Smooth muscle cell (in vitro differentiated cells): ENCODE data around the gene POLK. TPM values are rescaled to one million over a fixed set of nuclear protein-coding genes. Genes with fewer than 3 reads are reported as not detected.
"Not testable (repeated sequence)": the region's sequence is repeated elsewhere in the genome, so short reads cannot be mapped to it uniquely, and the experiment has no call there.

ENCODE experiments used
- DNase-seq: peaks from one replicate; lab custom pipeline; 2025; ENCODE audit not compliant: unreplicated experiment; lab: John Stamatoyannopoulos, UW
- H2AFZ ChIP-seq: fragments of 200-600 bp; sonication (generic); 2 replicates; pipeline ENCODE4 v1.6.0; 2016; ENCODE audit warnings: antibody characterized with exemption, low read depth, mild to moderate bottlenecking
- H3F3A ChIP-seq: fragments of 200-600 bp; sonication (generic); 2 replicates; pipeline ENCODE4 v1.6.0; 2017; ENCODE audit warnings: antibody characterized with exemption, low read depth
- H3K27ac ChIP-seq: fragments of 200-600 bp; sonication (generic); 2 replicates; pipeline ENCODE4 v1.5.1; 2016; ENCODE audit warnings: low read depth, mild to moderate bottlenecking
- H3K27me3 ChIP-seq: fragments of 200-600 bp; sonication (generic); 2 replicates; pipeline ENCODE4 v1.6.1; 2016; ENCODE audit warnings: low read depth, mild to moderate bottlenecking
- H3K36me3 ChIP-seq: fragments of 200-600 bp; sonication (generic); 2 replicates; pipeline ENCODE4 v1.5.1; 2016; ENCODE audit warnings: low read depth
- H3K4me1 ChIP-seq: fragments of 200-600 bp; sonication (generic); 2 replicates; pipeline ENCODE4 v1.5.1; 2016; ENCODE audit warnings: low read depth
- H3K4me2 ChIP-seq: fragments of 200-600 bp; sonication (generic); 2 replicates; pipeline ENCODE4 v1.6.0; 2016; ENCODE audit warnings: mild to moderate bottlenecking
- H3K4me3 ChIP-seq: fragments of 200-600 bp; sonication (generic); 2 replicates; pipeline ENCODE4 v1.5.1; 2016; ENCODE audit warnings: mild to moderate bottlenecking
- H3K79me2 ChIP-seq: fragments of 200-600 bp; sonication (generic); 2 replicates; pipeline ENCODE4 v1.6.0; 2016; ENCODE audit warnings: low read depth, mild to moderate bottlenecking
- H3K9ac ChIP-seq: fragments of 200-600 bp; sonication (generic); 2 replicates; pipeline ENCODE4 v1.6.0; 2016; ENCODE audit warnings: low read depth
- H3K9me3 ChIP-seq: fragments of 200-600 bp; sonication (generic); replicated peaks from 2 replicates; pipeline ENCODE4 v1.5.1; 2016; ENCODE audit warnings: low read depth
- H4K20me1 ChIP-seq: fragments of 200-600 bp; sonication (generic); 2 replicates; pipeline ENCODE4 v1.6.0; 2016; ENCODE audit warnings: low read depth
- WGBS: methylation state at CpG from one replicate; pipeline ENCODE4 v1.1.7; 2016; ENCODE audit warnings: low lambda C conversion rate; 5-methylcytosine and 5-hydroxymethylcytosine counted together
- polyA plus RNA-seq: library from polyadenylated mRNA; unstranded; fragments of >200 nt; fragmentation: Nextera tagmentation; extraction: Ambion mirVana; gene quantifications from 2 replicates; pipeline ENCODE4 v1.2.1, GENCODE V29; 2016
- total RNA-seq: library from RNA; depleted of rRNA; stranded (reverse); fragments of >200 nt; gene quantifications from 2 replicates; pipeline ENCODE4 v1.2.3, GENCODE V29; 2014
- TF ChIP-seq, protein P1 (sequence below): fragments of 200-600 bp; sonication (generic); IDR thresholded peaks from 2 replicates; pipeline ENCODE4 v1.5.1; 2017; ENCODE audit warnings: borderline replicate concordance, mild to moderate bottlenecking, antibody characterized with exemption; ENCODE audit not compliant: insufficient read depth, poor library complexity, severe bottlenecking

Gene POLK
- total and polyA plus RNA-seq, 2 experiments from 2014 or later, result 12.8 to 36.5 TPM

DNA sequence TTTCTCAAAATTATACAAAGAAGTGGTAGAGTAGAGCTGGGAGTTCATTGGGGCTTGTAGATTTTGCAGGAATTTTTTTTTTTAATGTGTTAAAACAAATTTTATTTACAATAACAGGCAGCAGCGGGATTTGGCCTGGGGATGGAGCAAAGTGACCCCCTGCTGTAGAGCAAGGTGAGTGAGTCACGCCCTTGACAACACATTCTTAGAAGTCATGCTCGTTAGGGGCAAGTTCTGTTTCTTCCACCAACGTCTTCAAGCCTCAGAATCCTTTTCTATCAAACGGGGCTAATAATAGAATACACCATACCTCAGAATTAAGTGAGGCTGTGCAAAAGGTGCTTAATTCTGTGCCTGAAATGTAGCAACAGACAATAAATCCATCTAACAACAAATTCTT lies 98.5 kb downstream of the POLK start:
- Histone ChIP-seq H3K9me3 (no peaks in the 10 kb centered on the region), H3K36me3 (no peaks in the 10 kb centered on the region), H2AFZ (no peak overlapping the region), H3K9ac (no peak overlapping the region), H3K27ac (no peak overlapping the region), H3K4me2 (peak overlapping the region; percentile 94), H3K79me2 (no peaks in the 10 kb centered on the region), H3F3A (no peaks in the 10 kb centered on the region), H3K4me1 (no peaks in the 10 kb centered on the region), H3K4me3 (no peak overlapping the region), H4K20me1 (no peaks in the 10 kb centered on the region), H3K27me3 (no peaks in the 10 kb centered on the region)
- no peak for DNase-seq
- TF ChIP-seq, protein P1, sequence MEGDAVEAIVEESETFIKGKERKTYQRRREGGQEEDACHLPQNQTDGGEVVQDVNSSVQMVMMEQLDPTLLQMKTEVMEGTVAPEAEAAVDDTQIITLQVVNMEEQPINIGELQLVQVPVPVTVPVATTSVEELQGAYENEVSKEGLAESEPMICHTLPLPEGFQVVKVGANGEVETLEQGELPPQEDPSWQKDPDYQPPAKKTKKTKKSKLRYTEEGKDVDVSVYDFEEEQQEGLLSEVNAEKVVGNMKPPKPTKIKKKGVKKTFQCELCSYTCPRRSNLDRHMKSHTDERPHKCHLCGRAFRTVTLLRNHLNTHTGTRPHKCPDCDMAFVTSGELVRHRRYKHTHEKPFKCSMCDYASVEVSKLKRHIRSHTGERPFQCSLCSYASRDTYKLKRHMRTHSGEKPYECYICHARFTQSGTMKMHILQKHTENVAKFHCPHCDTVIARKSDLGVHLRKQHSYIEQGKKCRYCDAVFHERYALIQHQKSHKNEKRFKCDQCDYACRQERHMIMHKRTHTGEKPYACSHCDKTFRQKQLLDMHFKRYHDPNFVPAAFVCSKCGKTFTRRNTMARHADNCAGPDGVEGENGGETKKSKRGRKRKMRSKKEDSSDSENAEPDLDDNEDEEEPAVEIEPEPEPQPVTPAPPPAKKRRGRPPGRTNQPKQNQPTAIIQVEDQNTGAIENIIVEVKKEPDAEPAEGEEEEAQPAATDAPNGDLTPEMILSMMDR, result no peak
- 20% methylated on average over 5 of the region's 5 CpGs for WGBS

DNA sequence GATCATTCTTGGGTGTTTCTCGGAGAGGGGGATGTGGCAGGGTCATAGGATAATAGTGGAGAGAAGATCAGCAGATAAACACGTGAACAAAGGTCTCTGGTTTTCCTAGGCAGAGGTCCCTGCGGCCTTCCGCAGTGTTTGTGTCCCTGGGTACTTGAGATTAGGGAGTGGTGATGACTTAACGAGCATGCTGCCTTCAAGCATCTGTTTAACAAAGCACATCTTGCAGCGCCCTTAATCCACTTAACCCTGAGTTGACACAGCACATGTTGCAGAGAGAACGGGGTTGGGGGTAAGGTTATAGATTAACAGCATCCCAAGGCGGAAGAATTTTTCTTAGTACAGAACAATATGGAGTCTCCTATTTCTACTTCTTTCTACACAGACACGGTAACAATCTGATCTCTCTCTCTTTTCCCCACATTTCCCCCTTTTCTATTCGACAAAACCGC lies 99.2 kb downstream of the POLK start:
- H3K4me3 ChIP-seq, result peak overlapping the region; percentile 59
- H3K36me3 ChIP-seq, H3F3A ChIP-seq, H3K79me2 ChIP-seq, H3K4me1 ChIP-seq, H4K20me1 ChIP-seq, H3K27ac ChIP-seq, DNase-seq, H3K27me3 ChIP-seq, H3K9me3 ChIP-seq: not testable (repeated sequence)
- 3% methylated on average over 11 of the region's 11 CpGs for WGBS
- H3K4me2 ChIP-seq, result peak overlapping the region; percentile 94
- H2AFZ ChIP-seq, result peak overlapping the region; percentile 44
- H3K9ac ChIP-seq, result peak overlapping the region; percentile 44

DNA sequence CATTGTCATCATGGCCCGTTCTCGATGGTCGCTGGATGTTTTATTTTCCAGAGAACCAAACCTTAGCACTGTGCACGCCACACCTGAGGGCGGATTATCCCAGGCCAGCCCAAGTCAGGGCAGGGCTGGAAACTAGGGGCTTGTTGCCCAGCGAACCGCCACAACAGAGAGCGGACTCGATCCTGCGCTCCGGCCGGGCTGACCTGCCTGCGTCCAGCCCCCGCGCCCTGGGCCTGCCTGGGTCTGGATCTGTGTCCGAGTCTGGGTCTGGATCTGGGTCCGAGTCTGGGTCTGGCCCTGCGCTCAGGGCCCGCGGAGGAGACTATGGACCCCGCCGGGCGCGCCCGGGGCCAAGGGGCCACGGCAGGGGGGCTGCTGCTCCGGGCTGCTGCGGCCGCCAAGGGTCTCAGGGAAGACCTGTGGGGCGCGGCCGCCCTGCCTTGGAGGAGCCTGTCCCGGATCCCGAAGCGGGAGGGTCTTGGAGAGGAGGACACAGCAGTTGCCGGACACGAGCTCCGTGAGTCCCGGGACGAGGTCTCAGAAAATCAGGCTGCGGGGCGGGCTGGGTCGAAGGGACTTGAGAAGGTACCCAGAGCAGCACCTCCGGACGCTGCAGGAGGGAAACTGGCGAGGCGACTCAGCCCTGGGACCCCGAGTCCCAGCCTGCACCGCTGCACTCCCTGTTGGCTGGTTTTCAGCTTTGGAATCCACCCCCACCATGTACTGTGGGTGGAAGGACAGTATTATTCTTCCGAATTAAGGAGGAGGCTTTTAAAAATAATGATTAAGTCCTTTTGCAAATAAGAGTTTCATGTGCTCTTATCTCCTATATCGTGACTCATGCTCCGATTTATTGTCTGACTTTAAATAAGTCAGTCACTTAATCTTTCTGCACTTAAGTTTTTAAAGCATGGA lies 99.9 kb downstream of the POLK start, which contains the start of gene ANKDD1B:
ANKDD1B (plus strand) TSS at position 143 of the 915 bp plus-strand sequence; CDS start at position 325, 182 bp downstream.
- Histone ChIP-seq H3K27me3 (no peaks in the 10 kb centered on the region), H2AFZ (peak within 1 kb of the TSS; percentile 44), H3K4me1 (peaks cover 7% of the 10 kb centered on the region), H3K9me3 (no peaks in the 10 kb centered on the region), H3K36me3 (no peaks in the 10 kb centered on the region), H3F3A (peaks cover 3% of the 10 kb centered on the region), H4K20me1 (no peaks in the 10 kb centered on the region), H3K79me2 (no peaks in the 10 kb centered on the region), H3K27ac (no peak within 1 kb of the TSS), H3K9ac (peak within 1 kb of the TSS; percentile 44), H3K4me2 (peak within 1 kb of the TSS; percentile 94), H3K4me3 (peak within 1 kb of the TSS; percentile 59)
- DNase-seq, result no peak
- TF ChIP-seq, protein P1, result no peak
- WGBS, result 5% methylated on average over 50 of the region's 52 CpGs

DNA sequence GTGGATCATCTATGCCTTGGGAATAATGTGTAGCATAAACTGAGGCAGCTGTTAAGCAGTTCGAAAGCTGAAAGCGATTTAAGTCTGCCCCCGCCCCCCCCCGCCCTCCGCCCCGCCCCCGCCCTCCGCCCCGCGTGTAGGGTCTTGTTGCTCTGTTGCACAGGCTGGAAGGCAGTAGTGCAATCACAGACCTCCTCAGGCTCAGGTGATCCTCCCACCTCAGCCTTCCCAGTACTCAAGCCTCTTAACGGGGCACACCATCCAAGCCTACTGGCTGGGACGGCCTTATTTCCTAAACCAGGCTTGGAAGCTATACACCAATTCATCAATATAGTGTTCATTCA lies 100.5 kb downstream of the POLK start:
- peaks cover 14% of the 10 kb centered on the region for H3K4me1 ChIP-seq
- H3K4me2 ChIP-seq, result peak overlapping the region; percentile 94
- H3K4me3 ChIP-seq, result peak overlapping the region; percentile 59
- no peak overlapping the region for H2AFZ ChIP-seq
- H3K27ac ChIP-seq, result no peak overlapping the region
- TF ChIP-seq, protein P1, result no peak
- no peak overlapping the region for H3K9ac ChIP-seq
- 22% methylated on average over 4 of the region's 12 CpGs for WGBS
- no peaks in the 10 kb centered on the region for H3K27me3 ChIP-seq
- H3K79me2 ChIP-seq, result no peaks in the 10 kb centered on the region
- no peaks in the 10 kb centered on the region for H3K9me3 ChIP-seq
- H4K20me1 ChIP-seq, result no peaks in the 10 kb centered on the region
- H3K36me3 ChIP-seq, result no peaks in the 10 kb centered on the region
- no peak for DNase-seq
- H3F3A ChIP-seq, result peaks cover 9% of the 10 kb centered on the region
